Kidney glomerular epithelial cell (primary cell): ENCODE data around the gene AOAH.

Source experiments
- DNase-seq: peaks from one replicate; lab custom pipeline; 2025; lab: John Stamatoyannopoulos, UW

The AOAH gene

GRCh38 chr7:36549029-36549428, 175.3 kb downstream of the AOAH start:
- DNase-seq, result no peak

DNA sequence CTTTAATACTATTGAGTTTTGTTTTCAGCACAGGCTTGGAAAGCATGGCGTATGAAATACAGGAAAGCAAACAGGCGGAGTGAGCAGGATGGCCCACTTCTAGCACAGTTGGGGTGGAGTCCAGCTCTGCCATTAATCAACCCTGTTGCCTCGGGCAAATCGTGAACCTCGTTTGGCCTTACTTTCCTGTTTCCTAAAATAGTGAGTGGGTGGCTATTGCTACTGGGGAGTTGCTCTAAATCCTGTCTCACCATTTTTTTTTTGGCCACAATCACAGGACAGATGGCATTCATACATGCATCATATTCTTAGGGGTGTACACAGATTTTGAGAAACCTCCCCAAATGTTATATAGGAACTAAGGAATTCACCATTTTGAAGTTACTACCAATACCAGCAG, 176.9 kb downstream of the AOAH start:
- no peak for DNase-seq

GRCh38 chr7:36546331-36546730, 178.0 kb downstream of the AOAH start:
- no peak for DNase-seq

DNA sequence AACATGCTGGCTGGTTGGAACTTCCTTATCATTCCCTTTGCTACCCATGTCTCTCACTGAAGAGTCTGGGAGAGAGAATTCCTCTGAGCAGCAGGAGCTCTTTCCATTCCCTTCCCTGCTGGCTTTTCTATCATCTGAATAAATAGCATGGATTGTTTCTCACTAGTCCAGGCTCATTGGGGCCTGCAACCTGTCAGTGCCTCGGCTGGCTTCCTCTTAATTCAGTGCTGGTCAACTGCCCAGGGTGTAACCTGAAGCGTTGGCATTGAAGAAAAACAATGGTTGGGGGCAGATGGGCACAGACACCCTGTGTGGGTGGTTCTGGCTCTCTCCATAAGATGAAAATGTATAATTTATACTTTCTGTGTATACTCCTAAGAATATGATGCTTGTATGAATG, 179.0 kb downstream of the AOAH start:
- no peak for DNase-seq

- DNase-seq, result no peak
Observed at GRCh38 chr7:36538126-36538525, 186.2 kb downstream of the AOAH start.

GRCh38 chr7:36535866-36536664, 188.2 kb downstream of the AOAH start:
- DNase-seq, result peak; percentile 4

DNA sequence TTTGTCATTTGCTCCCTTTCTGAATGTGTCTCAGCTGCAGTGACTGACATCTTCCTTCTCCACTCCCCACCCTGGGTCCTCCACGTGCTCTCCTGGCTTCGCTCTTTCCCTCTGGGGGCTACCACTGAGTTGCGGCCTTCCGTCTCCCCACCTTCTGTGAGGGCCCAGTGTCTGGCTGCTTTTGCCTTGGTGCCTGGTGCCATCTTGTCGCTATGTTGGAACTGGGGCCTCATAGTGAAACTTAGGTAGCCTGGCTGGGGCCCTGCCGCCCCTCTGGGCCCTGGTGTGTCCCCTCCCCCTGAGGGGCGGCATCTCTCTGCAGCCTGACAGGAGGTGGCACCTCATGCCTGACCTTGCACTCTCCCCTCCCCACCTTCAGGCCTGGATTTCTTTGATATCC, 190.6 kb downstream of the AOAH start:
- DNase-seq, result no peak

- DNase-seq, result no peak
Observed at GRCh38 chr7:36532981-36533499, 191.3 kb downstream of the AOAH start.

DNA sequence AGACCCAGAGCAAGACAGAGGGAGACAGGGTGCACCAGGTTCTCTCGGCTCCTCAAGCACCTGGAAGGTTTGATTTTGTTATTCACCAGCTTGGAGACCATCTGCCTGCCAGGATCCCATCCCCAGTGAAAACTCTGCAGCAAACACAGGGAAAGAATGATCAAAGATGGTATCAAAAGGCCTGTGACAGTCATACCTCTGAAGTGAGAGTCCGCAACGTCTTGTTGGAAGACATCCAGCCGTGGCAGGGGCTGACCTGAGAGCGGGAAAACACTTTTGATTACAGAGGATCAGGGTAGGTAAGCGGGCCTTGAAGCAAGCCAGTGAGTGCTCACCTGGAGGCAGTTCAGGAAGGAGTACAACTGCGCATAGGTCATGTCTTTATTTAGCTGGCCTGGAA, 192.3 kb downstream of the AOAH start:
- no peak for DNase-seq

- no peak for DNase-seq
Observed at GRCh38 chr7:36530456-36530855, 193.8 kb downstream of the AOAH start.

GRCh38 chr7:36527549-36527913, 196.8 kb downstream of the AOAH start:
- DNase-seq, result no peak

GRCh38 chr7:36526863-36527548, 197.3 kb downstream of the AOAH start:
- DNase-seq, result peak; percentile 90

DNA sequence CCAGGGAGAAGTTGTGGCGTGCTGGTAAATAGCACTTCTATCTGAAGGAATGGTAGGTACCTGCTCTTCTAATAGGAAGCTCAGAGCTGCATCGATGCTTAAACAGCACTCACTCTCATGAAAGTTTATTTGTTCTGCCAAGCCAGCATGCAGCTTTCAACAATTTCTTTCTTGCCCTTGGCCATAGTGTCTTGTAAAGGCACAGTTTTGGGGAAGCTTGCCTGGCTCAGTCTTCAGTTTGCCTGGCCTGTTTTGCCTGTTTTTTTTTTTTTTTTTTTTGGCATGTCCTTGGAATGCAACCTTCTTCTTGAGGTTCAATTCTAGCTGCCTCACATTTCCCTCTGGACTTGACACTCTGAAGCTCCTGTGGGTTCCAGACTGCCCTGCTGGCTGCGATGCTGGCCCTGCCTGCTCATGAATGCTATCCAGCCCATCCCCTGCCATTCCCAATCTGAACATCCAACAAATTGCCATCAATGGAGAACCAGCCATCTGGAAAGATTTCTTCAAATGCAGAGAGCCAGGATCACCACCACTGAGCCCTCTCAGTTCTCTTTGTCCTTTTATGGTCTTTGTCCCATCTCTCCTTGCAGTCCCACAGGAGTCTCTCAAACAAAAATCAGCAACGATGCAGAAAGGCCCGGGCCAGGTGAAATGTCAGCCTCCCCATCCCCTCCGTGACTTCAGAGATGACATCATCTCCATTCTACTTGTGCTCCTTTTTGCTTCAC, 200.8 kb downstream of the AOAH start:
- no peak for DNase-seq

GRCh38 chr7:36522453-36523007, 201.8 kb downstream of the AOAH start:
- DNase-seq, result no peak

- no peak for DNase-seq
Observed at GRCh38 chr7:36521911-36522310, 202.4 kb downstream of the AOAH start.

GRCh38 chr7:36521133-36521532, 203.2 kb downstream of the AOAH start:
- DNase-seq, result no peak

DNA sequence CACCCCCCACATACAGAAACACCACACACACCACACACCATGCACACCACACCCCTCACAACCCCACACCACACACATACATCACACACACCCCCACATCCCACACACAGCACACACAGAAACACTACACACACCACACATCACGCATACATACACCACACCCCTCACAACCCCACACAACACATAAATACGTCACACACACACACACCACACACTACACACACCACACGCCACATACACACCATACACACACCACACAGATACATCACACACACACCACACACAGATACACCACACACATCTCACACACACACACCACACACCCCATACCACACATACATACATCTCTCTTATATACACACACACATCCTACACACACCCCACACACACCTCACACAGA, 208.4 kb downstream of the AOAH start:
- DNase-seq, result no peak

DNA sequence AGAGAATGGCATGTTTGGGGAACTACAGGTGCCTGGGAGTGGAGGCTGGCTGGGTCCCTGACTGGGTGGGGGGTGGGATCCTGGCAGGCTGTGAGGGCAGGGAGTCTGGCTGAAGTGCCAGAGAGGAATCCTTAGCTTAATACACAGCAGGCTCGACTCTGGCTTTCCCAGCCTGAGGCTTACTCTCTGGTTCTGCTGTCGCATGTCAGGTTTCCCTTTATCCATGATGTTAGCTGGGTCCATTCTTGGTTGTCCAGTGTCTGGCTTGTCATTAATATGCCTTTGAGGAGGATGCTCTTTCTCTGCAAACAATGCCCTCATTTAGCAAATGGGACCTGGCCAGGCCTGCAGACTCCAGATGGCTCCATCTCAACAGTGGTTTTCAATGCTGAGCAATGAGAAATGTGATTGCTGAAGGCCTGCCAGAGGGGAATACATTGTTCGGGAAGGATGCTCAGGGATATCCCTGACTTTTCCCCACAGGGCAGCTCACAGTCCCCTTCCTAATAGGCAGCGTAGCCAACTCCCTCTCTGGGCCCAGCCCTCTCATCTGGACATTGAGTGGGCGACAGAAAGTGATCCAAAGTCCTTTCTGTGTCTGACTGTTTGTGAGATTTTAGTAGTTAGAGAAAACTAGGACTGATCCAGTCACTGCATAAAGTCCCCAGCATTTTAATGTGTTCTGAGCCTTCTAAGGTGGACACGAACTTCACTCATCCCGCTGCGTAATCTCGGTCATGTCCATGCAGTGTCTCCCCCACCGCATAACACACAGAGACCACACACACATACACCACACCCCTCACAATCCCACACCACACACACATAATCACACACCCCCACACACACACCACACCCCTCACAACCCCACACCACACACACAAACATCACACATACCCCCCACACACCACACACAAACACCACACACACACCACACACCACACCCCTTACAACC, 209.7 kb downstream of the AOAH start:
- DNase-seq, result no peak

DNA sequence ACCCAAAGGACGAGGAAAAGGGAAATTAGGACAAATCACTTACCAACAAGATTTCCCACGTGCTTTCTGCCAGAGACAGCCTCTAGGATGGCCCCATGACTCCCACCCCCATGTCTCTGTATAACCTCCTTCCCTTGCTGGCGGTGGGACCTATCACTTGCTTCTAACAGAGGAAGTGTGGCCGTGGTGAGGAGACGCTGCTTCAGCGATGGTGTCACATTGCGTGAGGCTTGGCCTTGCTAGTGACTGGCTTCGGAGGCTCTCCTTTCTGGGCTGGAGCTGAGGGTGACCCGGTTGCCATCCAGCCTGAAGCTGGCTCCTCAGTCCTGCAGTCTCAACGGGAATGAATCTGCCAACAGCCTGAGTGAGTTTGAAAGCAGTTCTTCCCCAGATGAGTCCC, 210.9 kb downstream of the AOAH start:
- no peak for DNase-seq

GRCh38 chr7:36512616-36513015, 211.7 kb downstream of the AOAH start:
- DNase-seq, result no peak

GRCh38 chr7:36509962-36510361, 214.3 kb downstream of the AOAH start:
- no peak for DNase-seq
